HepG2 (cell line): ENCODE measurements around the gene CD68. TPM values are rescaled to one million over a fixed set of nuclear protein-coding genes. Genes with fewer than 3 reads are reported as not detected.
A peak's percentile ranks its signal among the peaks of the same experiment; 100 is the strongest.

Experiments
- CBX2 ChIP-seq, 2 experiments: fragments of 200-600 bp in 1 of 2; sonication (generic); formaldehyde crosslinking in 1 of 2; IDR thresholded peaks; 2 replicates each; pipeline versions ENCODE4 v1.7.0 to v1.8.1; 2018 to 2022; ENCODE audit warnings: low read depth in 2 of 2, low read length in 1 of 2, mild to moderate bottlenecking in 1 of 2, missing genetic modification reagents in 1 of 2
- HIVEP1 ChIP-seq: sonication (generic); formaldehyde crosslinking; IDR thresholded peaks from 2 replicates; pipeline ENCODE4 v1.4.0; 2020; ENCODE audit warnings: mild to moderate bottlenecking, missing genetic modification reagents
- HMG20B ChIP-seq: conservative IDR thresholded peaks from 2 replicates; pipeline ENCODE4 v1.6.1; 2016; ENCODE audit warnings: missing genetic modification reagents, missing compliant biosample characterization
- KDM2A ChIP-seq: sonication (generic); formaldehyde crosslinking; IDR thresholded peaks from 2 replicates; pipeline ENCODE4 v1.4.0; 2020; ENCODE audit warnings: low read depth, missing genetic modification reagents, borderline replicate concordance
- MLLT10 ChIP-seq: sonication (generic); formaldehyde crosslinking; IDR thresholded peaks from 2 replicates; pipeline ENCODE4 v1.4.0; 2020; ENCODE audit warnings: missing genetic modification reagents
- MYPOP ChIP-seq: sonication (generic); formaldehyde crosslinking; IDR thresholded peaks from 2 replicates; pipeline ENCODE4 v1.8.1; 2023; ENCODE audit warnings: mild to moderate bottlenecking, moderate library complexity, missing genetic modification reagents
- NFAT5 ChIP-seq: sonication (generic); formaldehyde crosslinking; IDR thresholded peaks from 2 replicates; pipeline ENCODE4 v1.4.0; 2020; ENCODE audit warnings: missing genetic modification reagents
- NFRKB ChIP-seq: fragments of 450-650 bp; IDR thresholded peaks from 2 replicates; pipeline ENCODE4 v1.6.1; 2017
- POLR2AphosphoS2 ChIP-seq: IDR thresholded peaks from 2 replicates; pipeline ENCODE4 v1.6.1; 2011; ENCODE audit warnings: low read depth, low read length, improper control_type of control experiment
- SIN3A ChIP-seq: IDR thresholded peaks from 2 replicates; pipeline ENCODE4 v1.6.1; 2011; ENCODE audit warnings: low read depth, mild to moderate bottlenecking, control low read depth, low read length, borderline replicate concordance
- STAT6 ChIP-seq: sonication (generic); formaldehyde crosslinking; IDR thresholded peaks from 2 replicates; pipeline ENCODE4 v1.4.0; 2020; ENCODE audit warnings: missing genetic modification reagents, mild to moderate bottlenecking, borderline replicate concordance
- TRIM24 ChIP-seq: sonication (generic); formaldehyde crosslinking; IDR thresholded peaks from 2 replicates; pipeline ENCODE4 v1.8.0; 2022; ENCODE audit warnings: mild to moderate bottlenecking, missing genetic modification reagents
- ZBTB1 ChIP-seq: sonication (generic); formaldehyde crosslinking; IDR thresholded peaks from 2 replicates; pipeline ENCODE4 v1.4.0; 2020; ENCODE audit warnings: missing genetic modification reagents, borderline replicate concordance
- ZBTB34 ChIP-seq: sonication (generic); formaldehyde crosslinking; IDR thresholded peaks from 2 replicates; pipeline ENCODE4 v1.8.0; 2022; ENCODE audit warnings: mild to moderate bottlenecking, missing genetic modification reagents
- ZBTB4 ChIP-seq: sonication (generic); formaldehyde crosslinking; IDR thresholded peaks from 2 replicates; pipeline ENCODE4 v1.4.0; 2020; ENCODE audit warnings: missing genetic modification reagents, mild to moderate bottlenecking, borderline replicate concordance
- ZFP36L2 ChIP-seq: sonication (generic); formaldehyde crosslinking; IDR thresholded peaks from 2 replicates; pipeline ENCODE4 v1.4.0; 2020; ENCODE audit warnings: missing genetic modification reagents
- ZSCAN29 ChIP-seq: sonication (generic); formaldehyde crosslinking; conservative IDR thresholded peaks from 2 replicates; pipeline ENCODE4 v1.4.0; 2020; ENCODE audit warnings: mild to moderate bottlenecking, missing genetic modification reagents
- polyA plus RNA-seq, 8 experiments: library from polyadenylated mRNA; depleted of rRNA in 3 of 8; stranded (reverse) in 7 of 8; unstranded in 1 of 8; fragments of >200 nt; fragmentation: Illumina TruSeq in 4 of 8; extraction: Trizol in 4 of 8; gene quantifications; 2 replicates each; pipeline versions ENCODE4 v1.2.1 to v1.2.3, GENCODE V29; 2011 to 2016; ENCODE audit warnings: low read depth in 4 of 8, missing spikeins in 1 of 8, mixed read lengths in 1 of 8; ENCODE audit not compliant: insufficient read depth in 1 of 8
- total RNA-seq, 5 experiments: library from RNA; depleted of rRNA; stranded (reverse); fragments of >200 nt; fragmentation: Illumina TruSeq; extraction: Trizol; gene quantifications; 2 replicates each; pipeline ENCODE4 v1.2.3, GENCODE V29; 2016; ENCODE audit warnings: low read depth in 1 of 5

The CD68 gene
- total and polyA plus RNA-seq, 2 of the 13 experiments (the other 11 are each of a cell fraction or from before 2014, with no cell fraction given): 10.3 to 104 TPM

- TF ChIP-seq ZBTB34 (CRISPR knock-in tag): no peak
- TF ChIP-seq ZFP36L2: no peak
- 0 out of 2 replicates have a peak, but pooled peaks have one; percentile 22 for TF ChIP-seq NFRKB
- TF ChIP-seq STAT6 (CRISPR knock-in tag): no peak
- TF ChIP-seq NFAT5 (CRISPR knock-in tag): peak; percentile 80
- no peak for TF ChIP-seq CBX2 (IDR thresholded peaks at IDR 0.05; ENCODE audit: low read depth, low read length)
- no peak for TF ChIP-seq CBX2 (CRISPR knock-in tag; IDR thresholded peaks at IDR 0.05; ENCODE audit: low read depth)
- 0 out of 2 replicates have a peak, but pooled peaks have one; percentile 38 for TF ChIP-seq HIVEP1 (CRISPR knock-in tag)
- no peak for TF ChIP-seq MLLT10 (CRISPR knock-in tag)
- no peak for TF ChIP-seq ZBTB4 (CRISPR knock-in tag)
- no peak for TF ChIP-seq TRIM24 (CRISPR knock-in tag)
- TF ChIP-seq POLR2AphosphoS2: no peak
- no peak for TF ChIP-seq HMG20B (CRISPR knock-in tag)
- peak; percentile 97; the same call in 1 of the 2 replicates for TF ChIP-seq KDM2A (CRISPR knock-in tag)
- TF ChIP-seq ZBTB1 (CRISPR knock-in tag): no peak
- peak; percentile 94; the same call in 1 of the 2 replicates for TF ChIP-seq SIN3A
- TF ChIP-seq ZSCAN29 (CRISPR knock-in tag): no peak
- TF ChIP-seq MYPOP (CRISPR knock-in tag): no peak; the same call in 1 of the 2 replicates
Observed at GRCh38 chr17:7572338-7572587, 7.2 kb upstream of the CD68 start (continued).
